Stomach (tissue), 9 donors: ENCODE measurements around the gene MYO9A. TPM values are rescaled to one million over a fixed set of nuclear protein-coding genes. Genes with fewer than 3 reads are reported as not detected.
"Not testable (repeated sequence)": the region's sequence is repeated elsewhere in the genome, so short reads cannot be mapped to it uniquely, and the experiment has no call there.

Experiments used
- DNase-seq, 2 donors: peaks; one replicate each; pipeline versions ENCODE4 v3.0.0 to v3.0.0-alpha.2; 2013 to 2019
- H3K27ac ChIP-seq, 5 donors: fragments of 200-600 bp in 4 of 5; sonication (generic) in 4 of 5; one replicate each; pipeline ENCODE4 v1.5.1; 2013 to 2019; ENCODE audit warnings: mild to moderate bottlenecking in 1 of 5, moderate library complexity in 1 of 5
- H3K27me3 ChIP-seq, 3 donors: fragments of 200-600 bp; sonication (generic); one replicate each; pipeline ENCODE4 v1.5.1; 2017 to 2019; ENCODE audit warnings: mixed run types in 1 of 3
- H3K36me3 ChIP-seq, 4 donors: fragments of 200-600 bp; sonication (generic); 1 replicate in 3 of 4; 2 replicates in 1 of 4; pipeline ENCODE4 v1.5.1; 2016 to 2019
- H3K4me1 ChIP-seq, 4 donors: fragments of 200-600 bp; sonication (generic); one replicate each; pipeline ENCODE4 v1.5.1; 2016 to 2019
- H3K4me3 ChIP-seq, 4 donors: fragments of 200-600 bp; sonication (generic) in 3 of 4; one replicate each; pipeline ENCODE4 v1.5.1; 2016 to 2019; ENCODE audit warnings: mild to moderate bottlenecking in 1 of 4
- H3K9me3 ChIP-seq, 4 donors: fragments of 200-600 bp; sonication (generic); one replicate each; pipeline ENCODE4 v1.5.1; 2016 to 2019
- EP300 ChIP-seq: sonication (generic); formaldehyde crosslinking; IDR thresholded peaks from one replicate; pipeline ENCODE4 v1.6.1; 2017; ENCODE audit warnings: antibody characterized with exemption
- POLR2A ChIP-seq, 4 donors: fragments of 450-650 bp; IDR thresholded peaks; one replicate each; pipeline ENCODE4 v1.6.1; 2016; ENCODE audit warnings: antibody characterized with exemption in 4 of 4, control low read depth in 2 of 4, mild to moderate bottlenecking in 1 of 4, moderate library complexity in 1 of 4
- POLR2AphosphoS5 ChIP-seq, 3 donors: sonication (generic); formaldehyde crosslinking; IDR thresholded peaks; one replicate each; pipeline ENCODE4 v1.6.1; 2016; ENCODE audit warnings: antibody characterized with exemption in 3 of 3
- WGBS, 5 donors: extraction: QIAGEN DNeasy Blood & Tissue Kit in 3 of 5; methylation state at CpG; one replicate each; pipeline versions ENCODE4 v1.1.5 to v1.1.7; 2013 to 2018; 5-methylcytosine and 5-hydroxymethylcytosine counted together
- intact Hi-C: fragments of 100-400 bp; cut with DNase I; formaldehyde crosslinking; loops from one replicate; pipeline ENCODE4 v1.15.1; 2023; ENCODE audit warnings: low total_unique reads
- polyA plus RNA-seq, 3 donors: library from polyadenylated mRNA; stranded (reverse); fragments of 200-250 nt; gene quantifications; one replicate each; pipeline ENCODE4 v1.2.3, GENCODE V29; 2013
- total RNA-seq, 5 donors: library from RNA; depleted of rRNA; stranded (reverse); fragments of >200 nt; gene quantifications; one replicate each; pipeline versions ENCODE4 v1.1.0 to v1.2.3, GENCODE V29; 2014 to 2016
- TF ChIP-seq, protein P1 (sequence below), 7 experiments: fragments of 450-650 bp in 4 of 7; fragments of 200-600 bp in 3 of 7; sonication (generic) in 3 of 7; IDR thresholded peaks; one replicate each; pipeline ENCODE4 v1.5.1; 2016 to 2019; ENCODE audit warnings: antibody characterized with exemption in 7 of 7, control low read depth in 2 of 7, mild to moderate bottlenecking in 1 of 7
- donor health status: healthy with polysubstance abuse.
- donor health status: Bipolar disorder and iron deficiency.
- donor health status: healthy.

The MYO9A gene
- total and polyA plus RNA-seq, 8 donors, result 2.2 to 120 (median 39.0) TPM

DNA sequence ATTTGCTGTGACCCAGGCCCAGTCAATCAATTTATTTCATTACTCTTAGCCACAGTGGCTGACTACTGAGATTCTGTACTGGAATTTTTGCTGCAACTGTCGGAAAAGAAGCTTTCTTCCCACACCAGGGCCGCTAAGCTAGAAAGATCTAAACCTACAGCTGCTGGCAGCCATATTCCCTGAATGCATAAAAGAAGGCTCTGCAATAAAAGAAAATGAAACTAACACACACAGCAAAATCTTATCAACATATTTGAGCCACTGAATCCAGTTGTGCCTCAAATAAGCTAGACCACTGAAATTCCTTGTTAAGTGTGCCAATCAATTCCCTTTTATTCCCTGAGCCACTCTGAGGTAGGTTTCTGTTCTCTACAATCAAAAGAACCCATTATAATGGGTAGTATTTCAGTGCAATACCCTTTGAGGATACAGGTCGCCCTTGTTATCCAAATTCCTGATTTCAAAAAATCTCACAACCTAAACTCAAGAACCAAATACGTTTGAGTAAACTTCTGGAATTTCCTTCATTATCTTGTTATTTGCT lies 60.3 kb downstream of the MYO9A start:
- Histone ChIP-seq H3K27me3 (no peaks in the 10 kb centered on the region), H3K36me3 (no peaks in the 10 kb centered on the region), H3K4me3 (peak overlapping the region in 1 of 4 donors; percentile 10), H3K9me3 (no peaks in the 10 kb centered on the region), H3K27ac (no peak overlapping the region), H3K4me1 (peaks cover 14 to 42% (median 25%) of the 10 kb centered on the region in 4 donors)
- 52 to 59% (median 54%) methylated on average over 4 of the region's 4 CpGs for whole genome bisulfite sequencing, 5 donors
- DNase-seq, result peak in 1 of 2 donors; percentile 23
- intact Hi-C loops, result no loop called here
- TF ChIP-seq, protein P1, sequence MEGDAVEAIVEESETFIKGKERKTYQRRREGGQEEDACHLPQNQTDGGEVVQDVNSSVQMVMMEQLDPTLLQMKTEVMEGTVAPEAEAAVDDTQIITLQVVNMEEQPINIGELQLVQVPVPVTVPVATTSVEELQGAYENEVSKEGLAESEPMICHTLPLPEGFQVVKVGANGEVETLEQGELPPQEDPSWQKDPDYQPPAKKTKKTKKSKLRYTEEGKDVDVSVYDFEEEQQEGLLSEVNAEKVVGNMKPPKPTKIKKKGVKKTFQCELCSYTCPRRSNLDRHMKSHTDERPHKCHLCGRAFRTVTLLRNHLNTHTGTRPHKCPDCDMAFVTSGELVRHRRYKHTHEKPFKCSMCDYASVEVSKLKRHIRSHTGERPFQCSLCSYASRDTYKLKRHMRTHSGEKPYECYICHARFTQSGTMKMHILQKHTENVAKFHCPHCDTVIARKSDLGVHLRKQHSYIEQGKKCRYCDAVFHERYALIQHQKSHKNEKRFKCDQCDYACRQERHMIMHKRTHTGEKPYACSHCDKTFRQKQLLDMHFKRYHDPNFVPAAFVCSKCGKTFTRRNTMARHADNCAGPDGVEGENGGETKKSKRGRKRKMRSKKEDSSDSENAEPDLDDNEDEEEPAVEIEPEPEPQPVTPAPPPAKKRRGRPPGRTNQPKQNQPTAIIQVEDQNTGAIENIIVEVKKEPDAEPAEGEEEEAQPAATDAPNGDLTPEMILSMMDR (IDR thresholded peaks at IDR 0.05), result no peak
- TF ChIP-seq POLR2AphosphoS5 (IDR thresholded peaks at IDR 0.05), result no peak
- no peak for TF ChIP-seq EP300
- TF ChIP-seq POLR2A (IDR thresholded peaks at IDR 0.05), result no peak

DNA sequence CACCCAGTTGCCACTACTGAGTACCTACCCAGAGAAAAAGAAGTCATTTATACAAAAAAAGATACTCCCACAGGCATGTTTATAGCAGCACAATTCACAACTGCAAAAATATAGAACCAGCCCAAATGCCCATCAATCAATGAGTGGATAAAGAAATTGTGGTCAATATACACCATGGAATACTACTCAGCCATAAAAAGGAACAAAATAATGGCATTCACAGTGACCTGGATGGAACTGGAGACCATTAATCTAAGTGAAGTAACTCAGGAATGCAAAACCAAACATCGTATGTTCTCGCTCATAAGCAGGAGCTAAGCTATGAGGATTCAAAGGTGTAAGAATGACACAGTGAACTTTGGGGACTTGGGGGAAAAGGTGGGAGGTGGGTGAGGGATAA lies 61.7 kb downstream of the MYO9A start:
- WGBS, 5 donors, result 94 to 99% (median 97%) methylated on average over 2 of the region's 2 CpGs
- H3K9me3 ChIP-seq, H3K4me3 ChIP-seq, H3K27me3 ChIP-seq, intact Hi-C loops, H3K27ac ChIP-seq, DNase-seq, H3K36me3 ChIP-seq: not testable (repeated sequence)
- H3K4me1 ChIP-seq, result peaks cover 13 to 39% (median 24%) of the 10 kb centered on the region in 4 donors

DNA sequence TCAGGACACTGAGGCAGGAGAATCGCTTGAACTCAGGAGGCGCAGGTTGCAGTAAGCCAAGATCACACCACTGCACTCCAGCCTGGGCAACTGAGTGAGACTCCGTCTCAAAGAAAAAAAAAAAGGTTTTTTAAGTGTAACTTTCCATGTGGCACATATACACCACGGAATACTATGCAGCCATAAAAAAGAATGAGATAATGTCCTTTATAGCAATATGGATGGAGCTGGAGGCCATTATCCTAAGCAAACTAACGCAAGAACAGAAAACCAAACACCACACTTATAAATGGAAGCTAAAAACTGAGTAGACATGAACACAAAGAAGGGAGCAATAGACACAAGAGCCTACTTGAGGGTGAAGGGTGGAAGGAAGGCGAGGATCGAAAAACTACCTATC lies 64.7 kb downstream of the MYO9A start:
- intact Hi-C loops, H3K27me3 ChIP-seq, H3K4me3 ChIP-seq, H3K36me3 ChIP-seq, DNase-seq, H3K27ac ChIP-seq, H3K9me3 ChIP-seq: not testable (repeated sequence)
- H3K4me1 ChIP-seq, result peaks cover 4 to 30% (median 21%) of the 10 kb centered on the region in 4 donors
- WGBS, 5 donors, result 97 to 99% (median 98%) methylated on average over 7 of the region's 7 CpGs

DNA sequence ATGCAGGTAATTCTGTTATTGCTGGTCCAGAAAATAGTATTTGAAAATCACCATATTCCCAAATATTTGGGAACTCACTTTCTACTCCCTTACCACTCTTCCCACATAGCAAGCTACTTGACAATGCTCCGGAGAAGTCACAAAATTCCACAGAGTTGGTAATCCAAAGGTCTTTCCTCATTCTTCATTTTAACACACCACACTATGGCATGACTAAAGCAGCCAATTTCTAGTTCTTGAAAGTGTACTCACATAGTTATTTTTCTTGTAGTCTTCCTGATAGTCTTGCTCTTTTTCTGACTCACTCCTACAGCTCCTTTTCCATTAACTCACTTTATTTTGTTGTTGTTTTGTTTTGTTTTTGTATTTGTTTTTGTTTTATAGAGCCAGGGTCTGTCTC lies 67.2 kb downstream of the MYO9A start:
- no peaks in the 10 kb centered on the region for H3K27me3 ChIP-seq
- H3K9me3 ChIP-seq, result no peaks in the 10 kb centered on the region
- no peak for DNase-seq
- H3K4me3 ChIP-seq, result no peak overlapping the region
- no peak overlapping the region for H3K27ac ChIP-seq
- intact Hi-C loops, result no loop called here
- TF ChIP-seq, protein P1 (IDR thresholded peaks at IDR 0.05), result no peak
- TF ChIP-seq POLR2A (IDR thresholded peaks at IDR 0.05), result no peak
- TF ChIP-seq EP300, result no peak
- TF ChIP-seq POLR2AphosphoS5 (IDR thresholded peaks at IDR 0.05), result no peak
- H3K4me1 ChIP-seq, result peaks cover 0 to 19% (median 9%) of the 10 kb centered on the region in 4 donors
- H3K36me3 ChIP-seq, result peaks cover 0 to 7% (median 3%) of the 10 kb centered on the region in 4 donors
- 88 to 96% (median 90%) methylated on average over 1 of the region's 1 CpG for WGBS, 5 donors

DNA sequence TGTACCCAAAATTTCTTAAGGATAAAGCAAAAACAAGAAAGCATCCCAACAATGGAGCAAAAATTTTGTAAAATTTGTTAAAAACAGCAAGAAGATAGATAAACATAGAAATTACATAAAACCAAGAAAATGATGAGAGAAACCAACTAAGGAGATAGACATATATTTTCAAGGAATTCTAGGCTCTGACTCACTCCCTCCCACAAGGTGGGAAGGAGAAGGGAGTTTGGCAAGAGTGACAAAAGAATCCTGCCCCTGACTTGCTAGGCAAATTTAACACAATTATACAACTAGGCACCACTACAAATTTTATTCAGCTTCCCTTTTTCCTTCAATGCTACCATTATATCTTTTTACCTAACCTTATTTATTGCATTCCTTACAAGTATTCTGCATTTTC lies 70.9 kb downstream of the MYO9A start:
- Histone ChIP-seq H3K4me3 (no peak overlapping the region), H3K27me3 (no peaks in the 10 kb centered on the region), H3K27ac (no peak overlapping the region), H3K36me3 (peaks cover 0 to 12% (median 6%) of the 10 kb centered on the region in 4 donors), H3K4me1 (peaks cover 0 to 19% (median 9%) of the 10 kb centered on the region in 4 donors), H3K9me3 (no peaks in the 10 kb centered on the region)
- no peak for DNase-seq
- intact Hi-C loops, result no loop called here
- no peak for TF ChIP-seq POLR2A (IDR thresholded peaks at IDR 0.05)
- TF ChIP-seq, protein P1 (IDR thresholded peaks at IDR 0.05), result no peak
- TF ChIP-seq EP300, result no peak
- no peak for TF ChIP-seq POLR2AphosphoS5 (IDR thresholded peaks at IDR 0.05)
